Measurements from ENCODE around the gene MTMR2. TPM values are rescaled to one million over a fixed set of nuclear protein-coding genes. Genes with fewer than 3 reads are reported as not detected.
A peak's percentile ranks its signal among the peaks of the same experiment; 100 is the strongest.

The MTMR2 gene
- total and polyA plus RNA-seq, 10 of the 15 experiments (the other 5 are each of a cell fraction or from before 2014, with no cell fraction given): 7.6 to 46.6 (median 22.5) TPM

GRCh38 chr11:95790123-95790932 is 133.6 kb downstream of the MTMR2 start, which contains the start of gene CEP57:
CEP57 (plus strand) TSS chr11:95790498; CDS start chr11:95790699, 201 bp downstream.
- peak; percentile 92 for DNase-seq (ENCODE audit: low read depth, low spot score)
- Histone ChIP-seq H3K79me2 (ENCODE audit: control insufficient read depth, insufficient read depth, low read length) (peaks cover 69% of the 10 kb centered on the region), H3K4me3 (peak within 1 kb of the TSS; percentile 87), H3K4me2 (ENCODE audit: control insufficient read depth, insufficient read depth) (peak within 1 kb of the TSS; percentile 46), H3K27me3 (replicated peaks in 1 of 2; ENCODE audit: control insufficient read depth in 2 of 2, insufficient read depth in 2 of 2, low read length in 1 of 2) (no peaks in the 10 kb centered on the region), H3K4me1 (ENCODE audit: control insufficient read depth, insufficient read depth, low read length) (0 out of 2 replicates have a peak, but pooled peaks cover 3% of the 10 kb centered on the region), H3K36me3 (ENCODE audit: control insufficient read depth in 2 of 2, insufficient read depth in 2 of 2, low read length in 1 of 2) (peaks cover 0 to 6% of the 10 kb centered on the region in 2 experiments; a peak in 2 of 4 replicates), H3K9me3 (replicated peaks; ENCODE audit: control insufficient read depth, insufficient read depth, low read length) (no peaks in the 10 kb centered on the region), H3K27ac (ENCODE audit: control insufficient read depth, insufficient read depth) (peak within 1 kb of the TSS; percentile 90), H3K9ac (ENCODE audit: control insufficient read depth, insufficient read depth, low read length) (peak within 1 kb of the TSS; percentile 94), H4K20me1 (ENCODE audit: control insufficient read depth, insufficient read depth) (no peaks in the 10 kb centered on the region), H2AFZ (ENCODE audit: control insufficient read depth, low read depth, low read length) (peak within 1 kb of the TSS; percentile 83)
- in situ Hi-C loops (cut with MboI): loop anchor here (5.0 kb wide), 1 partner anchor 597 kb away; the partner anchor contains the start of gene CCDC82
- 2% methylated on average over 55 of the region's 55 CpGs for WGBS (ENCODE audit: insufficient coverage, insufficient replicate concordance, low lambda C conversion rate, missing lambda C conversion rate)
- SMC1A ChIA-PET (ENCODE audit: uncharacterized antibody, unreplicated experiment): interaction anchor here (0.8 to 5.6 kb wide), 19 partner anchors 10 to 730 kb away, joined by 3 to 37 read pairs (median 5); partner anchors contain the start of genes CCDC82, JRKL, MAML2 and SESN3
- ATAC-seq: peak; percentile 73
- intact Hi-C loops (cut with micrococcal nuclease; ENCODE audit: unreplicated experiment): loop anchor here (5.0 kb wide), 2 partner anchors 132 to 637 kb away; partner anchors contain the start of gene MTMR2
- no TSS peak for BruUV-seq (replicated peaks)
- peak; percentile 81 for FAIRE-seq
- RAD21 ChIA-PET (ENCODE audit: unreplicated experiment): interaction anchor here (0.7 to 3.1 kb wide), 15 partner anchors 11 to 721 kb away, joined by 3 to 20 read pairs (median 5); partner anchors contain the start of genes CCDC82 and JRKL
- CTCF ChIA-PET: interaction anchor here (0.8 to 3.3 kb wide), 16 partner anchors 10 to 723 kb away, joined by 3 to 16 read pairs (median 4); partner anchors contain the start of genes CCDC82, JRKL, MAML2 and SRSF8
- POLR2A ChIA-PET: interaction anchor here (0.7 to 5.5 kb wide), 14 partner anchors 11 to 723 kb away, joined by 3 to 29 read pairs (median 6); partner anchors contain the start of genes CCDC82, JRKL, SESN3 and SRSF8
- TF ChIP-seq RELB (IDR thresholded peaks at IDR 0.05; ENCODE audit: low read depth): peak; percentile 17; the same call in 1 of the 2 replicates
- TF ChIP-seq PAX5 (IDR thresholded peaks at IDR 0.05; ENCODE audit: borderline replicate concordance, low read depth, low read length): peak; percentile 20; the same call in 1 of the 2 replicates
- TF ChIP-seq SMAD5 (IDR thresholded peaks at IDR 0.05; ENCODE audit: low read depth): peak; percentile 74; the same call in 1 of the 2 replicates
- TF ChIP-seq NFYA (IDR thresholded peaks at IDR 0.05; ENCODE audit: borderline replicate concordance, low read depth, low read length): no peak
- no peak for TF ChIP-seq ZBTB11 (CRISPR knock-in tag; IDR thresholded peaks at IDR 0.05)
- no peak for TF ChIP-seq SMC3 (IDR thresholded peaks at IDR 0.05; ENCODE audit: borderline replicate concordance, low read length)
- TF ChIP-seq MTA3 (IDR thresholded peaks at IDR 0.05; ENCODE audit: borderline replicate concordance, low read length): no peak; the same call in 1 of the 2 replicates
- no peak for TF ChIP-seq NRF1 (conservative IDR thresholded peaks at IDR 0.05; ENCODE audit: low read depth, low read length)
- peak; percentile 64 for TF ChIP-seq SKIL (IDR thresholded peaks at IDR 0.05; ENCODE audit: low read depth, poor library complexity, severe bottlenecking)
- peak; percentile 76 for TF ChIP-seq SP1 (IDR thresholded peaks at IDR 0.05; ENCODE audit: low read depth, low read length)
- TF ChIP-seq KLF5 (IDR thresholded peaks at IDR 0.05; ENCODE audit: partially characterized antibody): no peak
- peak; percentile 36; the same call in 1 of the 2 replicates for TF ChIP-seq LARP7 (IDR thresholded peaks at IDR 0.05)
- no peak for TF ChIP-seq CHD4 (IDR thresholded peaks at IDR 0.05)
- TF ChIP-seq EZH2 (IDR thresholded peaks at IDR 0.05; ENCODE audit: borderline replicate concordance, control insufficient read depth, low read depth, low read length): no peak
- 0 out of 2 replicates have a peak, but pooled peaks have one; percentile 54 for TF ChIP-seq MTA2 (IDR thresholded peaks at IDR 0.05; ENCODE audit: low read depth)
